BJ (cell line): ENCODE data around the gene PPP4C. TPM values are rescaled to one million over a fixed set of nuclear protein-coding genes. Genes with fewer than 3 reads are reported as not detected.

Experiments
- CTCF ChIA-PET: fragments of 350-600 bp; formaldehyde crosslinking; extraction: SDS; loops from one replicate; lab custom pipeline; 2021; ENCODE audit warnings: antibody characterized with exemption, inconsistent platforms; lab: Yijun Ruan, JAX
- POLR2A ChIA-PET: fragments of 300-600 bp; sonication (Branson Sonifier 250); formaldehyde crosslinking; extraction: SDS; loops from one replicate; lab custom pipeline; 2021; ENCODE audit warnings: antibody characterized with exemption; lab: Charles Lee
- DNase-seq: peaks from one replicate; pipeline ENCODE4 v3.0.0-alpha.2; 2011; ENCODE audit warnings: low read depth
- H3K27me3 ChIP-seq: 2 replicates; pipeline ENCODE4 v1.6.0; 2011; ENCODE audit warnings: low read length; ENCODE audit not compliant: control insufficient read depth, insufficient read depth
- H3K36me3 ChIP-seq: 2 replicates; pipeline ENCODE4 v1.5.1; 2011; ENCODE audit warnings: low read length; ENCODE audit not compliant: control insufficient read depth, insufficient read depth
- H3K4me3 ChIP-seq: 2 replicates; pipeline ENCODE4 v1.5.1; 2011; ENCODE audit warnings: low read depth, mild to moderate bottlenecking, control low read depth, low read length
- CTCF ChIP-seq: IDR thresholded peaks from 2 replicates; pipeline ENCODE4 v1.5.1; 2011; ENCODE audit warnings: low read depth, mild to moderate bottlenecking, control low read depth, inconsistent platforms, low read length, moderate library complexity; ENCODE audit not compliant: insufficient read depth
- polyA minus RNA-seq: library from RNA; depleted of rRNA, polyadenylated mRNA; stranded (reverse); fragments of >200 nt; gene quantifications from 2 replicates; pipeline ENCODE4 v1.2.3, GENCODE V29; 2011; rRNA and poly(A)+ RNA removed
- polyA plus RNA-seq: library from polyadenylated mRNA; depleted of rRNA; stranded (reverse); fragments of >200 nt; gene quantifications from 2 replicates; pipeline ENCODE4 v1.2.3, GENCODE V29; 2011; rRNA removed

Gene PPP4C
- polyA plus RNA-seq (143 and 209 TPM in 2 replicates), polyA minus RNA-seq (281 and 476 TPM in 2 replicates)

GRCh38 chr16:30075503-30076275 lies at the start of gene PPP4C:
Gene PPP4C, plus strand, starts transcription at chr16:30075994. Its CDS starts 384 bp downstream, at chr16:30076378.
- H3K36me3 ChIP-seq, result peaks cover 26% of the 10 kb centered on the region
- DNase-seq, result no peak
- peak; percentile 18; the same call in 1 of the 2 replicates for TF ChIP-seq CTCF
- H3K4me3 ChIP-seq, result peak within 1 kb of the TSS; percentile 60
- no peaks in the 10 kb centered on the region for H3K27me3 ChIP-seq
- ChIA-PET POLR2A (interaction anchor here (0.7 kb wide), 1 partner anchor 10 kb away, joined by 5 read pairs; the partner anchor contains the start of gene ALDOA), CTCF (interaction anchor here (0.5 to 4.1 kb wide), 2 partner anchors 11 to 16 kb away, joined by 3 to 28 read pairs; partner anchors contain the start of gene TBX6)

GRCh38 chr16:30026449-30026848 lies 49.3 kb upstream of the PPP4C start:
- TF ChIP-seq CTCF, result no peak
- Histone ChIP-seq H3K4me3 (no peak overlapping the region), H3K27me3 (peaks cover 31% of the 10 kb centered on the region), H3K36me3 (no peaks in the 10 kb centered on the region)
- DNase-seq, result no peak
- CTCF ChIA-PET, result no interaction called here
- POLR2A ChIA-PET, result no interaction called here

- peaks cover 35% of the 10 kb centered on the region for H3K27me3 ChIP-seq
- ChIA-PET CTCF (interaction anchor here (0.6 to 1.1 kb wide), 3 partner anchors 11 to 327 kb away, joined by 3 to 4 read pairs (median 3); no protein-coding TSS in a partner anchor), POLR2A (no interaction called here)
- no peak for TF ChIP-seq CTCF
- no peaks in the 10 kb centered on the region for H3K36me3 ChIP-seq
- DNase-seq, result no peak
- no peak overlapping the region for H3K4me3 ChIP-seq
These were observed 48.0 kb upstream of the PPP4C start for GRCh38 chr16:30027588-30028437.

DNA sequence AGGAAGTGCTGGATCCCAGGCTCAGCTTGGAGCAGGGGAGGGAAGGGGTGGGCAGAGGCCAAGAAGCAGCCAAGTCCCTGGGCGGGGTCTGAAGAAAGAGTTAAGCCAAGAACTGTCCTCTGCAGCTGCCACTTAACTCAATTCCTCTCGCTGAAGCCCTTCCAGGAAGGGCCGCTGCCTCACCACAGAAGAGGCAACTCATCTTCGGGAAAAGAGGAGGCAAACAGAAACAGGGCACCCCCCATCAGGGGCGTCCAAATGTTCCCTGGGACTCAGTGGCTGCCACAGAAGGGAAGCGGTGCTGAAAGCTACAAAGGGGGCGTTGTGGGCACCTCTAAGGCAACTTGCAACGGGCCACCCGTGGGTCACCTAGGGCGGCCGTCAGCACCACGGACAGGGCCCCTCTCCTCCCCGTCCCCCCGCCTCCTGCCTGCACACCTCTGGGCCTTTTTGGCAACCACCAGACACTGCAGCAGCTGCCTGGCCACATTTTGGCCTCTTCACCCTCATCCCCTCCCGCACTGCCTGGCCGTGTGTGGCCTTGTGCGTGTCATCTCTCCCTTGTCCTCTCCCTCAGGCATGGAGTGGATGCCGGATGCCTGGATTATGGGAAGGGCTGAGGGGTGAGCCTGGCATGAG lies 47.2 kb upstream of the PPP4C start:
- no peak for TF ChIP-seq CTCF
- ChIA-PET POLR2A (no interaction called here), CTCF (interaction anchor here (0.6 to 1.1 kb wide), 2 partner anchors 11 to 224 kb away, joined by 3 to 4 read pairs; no protein-coding TSS in a partner anchor)
- no peak overlapping the region for H3K4me3 ChIP-seq
- no peaks in the 10 kb centered on the region for H3K36me3 ChIP-seq
- peaks cover 34% of the 10 kb centered on the region for H3K27me3 ChIP-seq
- DNase-seq, result no peak
